Fibroblast of pulmonary artery (primary cell): ENCODE results near the gene OSCAR.

Experiments
- DNase-seq: peaks from one replicate; pipeline ENCODE4 v3.0.0-alpha.2; 2010; ENCODE audit warnings: low read depth
- H3K4me3 ChIP-seq: replicated peaks from 2 replicates; pipeline ENCODE4 v1.5.1; 2011; ENCODE audit warnings: low read depth, mild to moderate bottlenecking, control low read depth, low read length, moderate library complexity
- TF ChIP-seq, protein P1 (sequence below): IDR thresholded peaks from 2 replicates; pipeline ENCODE4 v1.5.1; 2011; ENCODE audit warnings: mild to moderate bottlenecking, control low read depth, low read length, inconsistent platforms; ENCODE audit errors: missing control alignments

OSCAR gene

DNA sequence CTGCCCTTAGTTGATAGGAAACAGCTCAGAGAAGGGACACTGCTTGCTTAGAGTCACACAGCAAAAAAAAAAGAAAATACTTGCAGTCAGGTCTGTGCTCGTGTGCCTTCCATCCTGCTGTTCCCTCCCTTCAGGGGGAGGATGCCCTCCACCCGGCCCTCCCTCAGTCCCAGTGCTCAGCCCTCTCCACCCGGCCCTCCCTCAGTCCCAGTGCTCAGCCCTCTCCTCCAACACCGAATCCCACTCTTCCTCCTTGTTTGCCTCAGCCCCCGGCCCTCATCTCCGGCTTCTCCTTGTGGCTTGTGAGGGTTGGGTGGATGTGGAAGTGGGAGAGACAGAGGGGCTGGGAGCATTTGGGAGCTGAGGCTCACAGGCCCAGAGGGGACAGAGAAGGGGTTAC, 9.0 kb upstream of the OSCAR start:
- TF ChIP-seq, protein P1, sequence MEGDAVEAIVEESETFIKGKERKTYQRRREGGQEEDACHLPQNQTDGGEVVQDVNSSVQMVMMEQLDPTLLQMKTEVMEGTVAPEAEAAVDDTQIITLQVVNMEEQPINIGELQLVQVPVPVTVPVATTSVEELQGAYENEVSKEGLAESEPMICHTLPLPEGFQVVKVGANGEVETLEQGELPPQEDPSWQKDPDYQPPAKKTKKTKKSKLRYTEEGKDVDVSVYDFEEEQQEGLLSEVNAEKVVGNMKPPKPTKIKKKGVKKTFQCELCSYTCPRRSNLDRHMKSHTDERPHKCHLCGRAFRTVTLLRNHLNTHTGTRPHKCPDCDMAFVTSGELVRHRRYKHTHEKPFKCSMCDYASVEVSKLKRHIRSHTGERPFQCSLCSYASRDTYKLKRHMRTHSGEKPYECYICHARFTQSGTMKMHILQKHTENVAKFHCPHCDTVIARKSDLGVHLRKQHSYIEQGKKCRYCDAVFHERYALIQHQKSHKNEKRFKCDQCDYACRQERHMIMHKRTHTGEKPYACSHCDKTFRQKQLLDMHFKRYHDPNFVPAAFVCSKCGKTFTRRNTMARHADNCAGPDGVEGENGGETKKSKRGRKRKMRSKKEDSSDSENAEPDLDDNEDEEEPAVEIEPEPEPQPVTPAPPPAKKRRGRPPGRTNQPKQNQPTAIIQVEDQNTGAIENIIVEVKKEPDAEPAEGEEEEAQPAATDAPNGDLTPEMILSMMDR = no peak
- no peak overlapping the region for H3K4me3 ChIP-seq
- DNase-seq = no peak

DNA sequence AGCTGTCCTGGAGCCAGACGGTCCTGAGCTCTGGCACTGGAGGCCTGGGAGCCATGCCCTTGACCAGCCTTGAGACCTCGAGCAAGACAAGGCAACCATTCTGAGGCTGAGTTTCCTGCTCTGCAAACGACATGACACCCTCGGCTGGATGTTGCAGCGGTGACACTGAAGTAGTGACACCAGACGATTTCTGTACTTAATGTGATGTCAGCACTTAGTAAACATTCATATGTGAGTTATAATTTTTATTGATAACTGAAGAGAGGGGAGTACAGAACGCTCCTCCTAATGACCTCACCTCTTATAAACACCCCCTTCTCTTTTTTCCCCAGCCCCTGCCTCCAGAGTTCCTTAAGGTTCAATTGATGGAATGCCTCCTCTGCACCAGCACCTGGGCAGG, 7.9 kb upstream of the OSCAR start:
- no peak for DNase-seq
- no peak overlapping the region for H3K4me3 ChIP-seq
- TF ChIP-seq, protein P1 = no peak

DNA sequence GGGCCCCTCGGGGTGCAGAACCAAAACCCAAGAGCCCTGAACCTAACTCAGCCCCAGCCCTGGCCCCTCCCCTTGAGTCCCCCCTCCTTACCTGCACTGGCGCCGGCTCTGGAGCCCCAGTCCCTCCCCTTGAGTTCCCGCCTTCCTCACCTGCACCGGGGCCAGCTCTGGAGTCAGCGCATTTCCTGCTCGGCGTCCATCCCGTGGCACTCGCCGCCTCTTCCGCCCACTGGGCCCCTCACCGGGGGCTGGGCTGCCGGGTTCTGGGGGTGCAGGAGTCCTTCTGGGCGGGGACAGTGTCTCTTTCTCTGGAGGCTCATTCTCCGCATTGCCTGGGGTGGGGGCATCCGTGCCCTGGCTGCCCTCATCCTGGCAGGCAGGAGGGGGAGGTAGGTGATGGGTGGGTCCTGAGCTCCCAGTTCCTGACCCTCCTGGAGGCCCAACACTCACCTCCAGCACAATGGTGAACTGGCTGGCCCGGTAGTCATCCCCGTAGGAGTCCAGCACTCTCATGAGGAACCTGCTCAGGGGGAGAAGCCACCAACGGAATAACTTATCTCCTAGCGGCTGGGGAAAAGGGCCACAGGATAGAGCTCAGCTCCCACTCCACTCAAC, 7.4 kb upstream of the OSCAR start:
- TF ChIP-seq, protein P1 = no peak
- no peak overlapping the region for H3K4me3 ChIP-seq
- DNase-seq = no peak

GRCh38 chr19:54106716-54107115, 6.1 kb upstream of the OSCAR start:
- DNase-seq = no peak
- no peak overlapping the region for H3K4me3 ChIP-seq
- TF ChIP-seq, protein P1 = no peak

GRCh38 chr19:54105796-54106195, 5.2 kb upstream of the OSCAR start:
- no peak overlapping the region for H3K4me3 ChIP-seq
- TF ChIP-seq, protein P1 = no peak
- DNase-seq = no peak

- H3K4me3 ChIP-seq = no peak overlapping the region
- TF ChIP-seq, protein P1 = no peak
- DNase-seq = no peak
Observed at GRCh38 chr19:54104998-54105715, 4.6 kb upstream of the OSCAR start.
